B cell (primary cell): ENCODE results near the gene DDRGK1. TPM values are rescaled to one million over a fixed set of nuclear protein-coding genes. Genes with fewer than 3 reads are reported as not detected.

Experiments
- ATAC-seq: fragments of 200-7000 bp; cut with Tn5 transposase; one replicate; pipeline ENCODE4 v1.10.0; 2021; ENCODE audit warnings: low read depth, mild to moderate bottlenecking, moderate number of reproducible peaks, moderate library complexity
- CTCF ChIA-PET: fragments of 350-600 bp; sonication (Branson Sonifier 250); formaldehyde crosslinking; loops from one replicate; lab custom pipeline; 2021; ENCODE audit warnings: antibody characterized with exemption, inconsistent platforms; lab: Charles Lee
- POLR2A ChIA-PET: fragments of 350-600 bp; sonication (Branson Sonifier 250); formaldehyde crosslinking; loops from one replicate; lab custom pipeline; 2021; ENCODE audit warnings: antibody characterized with exemption; lab: Charles Lee
- DNase-seq: peaks from one replicate; pipeline ENCODE4 v3.0.0; 2013
- H2AFZ ChIP-seq: 2 replicates; pipeline ENCODE4 v1.6.1; 2012; ENCODE audit warnings: mild to moderate bottlenecking, low read depth, low read length; ENCODE audit not compliant: insufficient read depth, poor library complexity, severe bottlenecking
- H3K27ac ChIP-seq, 2 donors: 1 replicate in 1 of 2; 2 replicates in 1 of 2; pipeline ENCODE4 v1.5.1; 2012 to 2013; ENCODE audit warnings: low read length in 2 of 2, mild to moderate bottlenecking in 2 of 2, moderate library complexity in 1 of 2
- H3K27me3 ChIP-seq, 4 experiments: fragments of 200-600 bp in 1 of 4; sonication (generic) in 1 of 4; replicated peaks in 1 of 4; 1 replicate in 2 of 4; 2 replicates in 2 of 4; pipeline versions ENCODE4 v1.6.1 to v1.7.0; 2013 to 2016; ENCODE audit warnings: low read length in 3 of 4, mild to moderate bottlenecking in 2 of 4, mixed read lengths in 1 of 4, moderate library complexity in 1 of 4; ENCODE audit not compliant: insufficient read depth in 4 of 4, control insufficient read depth in 3 of 4; ENCODE audit errors: control extremely low read depth in 1 of 4
- H3K36me3 ChIP-seq, 2 experiments: replicated peaks in 1 of 2; 1 replicate in 1 of 2; 2 replicates in 1 of 2; pipeline versions ENCODE4 v1.6.1 to v1.7.1; 2013; ENCODE audit warnings: low read length in 1 of 2; ENCODE audit not compliant: insufficient read depth in 2 of 2, control insufficient read depth in 1 of 2; ENCODE audit errors: control extremely low read depth in 1 of 2, extremely low read depth in 1 of 2
- H3K4me1 ChIP-seq, 2 donors: fragments of 200-600 bp in 1 of 2; sonication (generic) in 1 of 2; 1 replicate in 1 of 2; 2 replicates in 1 of 2; pipeline versions ENCODE4 v1.5.1 to v1.6.1; 2013 to 2017; ENCODE audit warnings: low read length in 2 of 2; ENCODE audit not compliant: control insufficient read depth in 2 of 2, insufficient read depth in 2 of 2
- H3K4me2 ChIP-seq: replicated peaks from 2 replicates; pipeline ENCODE3; 2012; ENCODE audit warnings: mild to moderate bottlenecking, low read depth, low read length; ENCODE audit not compliant: poor library complexity, severe bottlenecking
- H3K4me3 ChIP-seq, 5 experiments: fragments of 200-600 bp in 1 of 5; sonication (generic) in 1 of 5; 1 replicate in 3 of 5; 2 replicates in 2 of 5; pipeline versions ENCODE4 v1.5.1 to v1.7.0; 2011 to 2016; ENCODE audit warnings: low read length in 4 of 5, mild to moderate bottlenecking in 4 of 5, low read depth in 2 of 5, control low read depth in 1 of 5, moderate library complexity in 1 of 5; ENCODE audit not compliant: insufficient read depth in 1 of 5; ENCODE audit errors: control extremely low read depth in 1 of 5, extremely low read depth in 1 of 5
- H3K79me2 ChIP-seq: fragments of 200-600 bp; sonication (generic); one replicate; pipeline ENCODE4 v1.6.0; 2016; ENCODE audit warnings: low read length; ENCODE audit not compliant: control insufficient read depth, insufficient read depth
- H3K9ac ChIP-seq: fragments of 200-600 bp; sonication (generic); 2 replicates; pipeline ENCODE4 v1.6.1; 2017; ENCODE audit warnings: mild to moderate bottlenecking, low read length, moderate library complexity
- H3K9me3 ChIP-seq, 3 donors: one replicate each; pipeline versions ENCODE4 v1.6.1 to v1.7.1; 2013; ENCODE audit warnings: low read length in 2 of 3; ENCODE audit not compliant: control insufficient read depth in 2 of 3, insufficient read depth in 1 of 3; ENCODE audit errors: control extremely low read depth in 1 of 3
- H4K20me1 ChIP-seq: 2 replicates; pipeline ENCODE4 v1.6.0; 2012; ENCODE audit warnings: mild to moderate bottlenecking, low read length; ENCODE audit not compliant: insufficient read depth, control insufficient read depth, poor library complexity, severe bottlenecking
- H3K27ac Mint-ChIP-seq: one replicate; pipeline ENCODE4 v1.8.0; 2021; ENCODE audit warnings: mixed read lengths
- H3K27me3 Mint-ChIP-seq: one replicate; pipeline ENCODE4 v1.8.0; 2021; ENCODE audit warnings: mixed read lengths
- H3K4me1 Mint-ChIP-seq: one replicate; pipeline ENCODE4 v1.8.0; 2021; ENCODE audit warnings: mixed read lengths
- H3K4me3 Mint-ChIP-seq: one replicate; pipeline ENCODE4 v1.8.0; 2021; ENCODE audit warnings: mixed read lengths
- H3K9me3 Mint-ChIP-seq: one replicate; pipeline ENCODE4 v1.8.0; 2022; ENCODE audit warnings: mixed read lengths; ENCODE audit not compliant: insufficient read depth
- CTCF ChIP-seq: fragments of 200-600 bp; IDR thresholded peaks from one replicate; pipeline ENCODE4 v1.8.0; 2022; ENCODE audit warnings: antibody characterized with exemption, mild to moderate bottlenecking
- EZH2 ChIP-seq: IDR thresholded peaks from 2 replicates; pipeline ENCODE4 v1.6.1; 2012; ENCODE audit warnings: borderline replicate concordance, low read depth, mild to moderate bottlenecking, moderate library complexity, low read length; ENCODE audit not compliant: insufficient read depth, poor library complexity, severe bottlenecking
- WGBS: methylation state at CpG from one replicate; pipeline ENCODE4 v1.1.5; 2013; ENCODE audit warnings: missing lambda C conversion rate; ENCODE audit not compliant: insufficient coverage; 5-methylcytosine and 5-hydroxymethylcytosine counted together
- intact Hi-C: fragments of 100-400 bp; cut with micrococcal nuclease; formaldehyde crosslinking; loops from one replicate; pipeline ENCODE4 v1.10.0; 2022
- polyA plus RNA-seq: library from polyadenylated mRNA; depleted of rRNA; stranded (reverse); fragments of >200 nt; gene quantifications from 2 replicates; pipeline ENCODE4 v1.2.3, GENCODE V29; 2012
- total RNA-seq, 2 donors: library from RNA; stranded (reverse); fragments of 120-200 nt in 1 of 2; gene quantifications; 1 replicate in 1 of 2; 2 replicates in 1 of 2; pipeline versions ENCODE4 v1.2.3 to v1.2.4, GENCODE V29; 2013 to 2022

DDRGK1 gene
- total and polyA plus RNA-seq, 2 donors (not counting 1 experiment from before 2014, with no cell fraction given) = 35.6 to 51.9 TPM

GRCh38 chr20:3164763-3165410 is 39.6 kb downstream of the DDRGK1 start:
- Histone ChIP-seq H3K36me3 (no peaks in the 10 kb centered on the region), H3K9ac (no peak overlapping the region), H3K27ac (no peak overlapping the region), H3K9me3 (peaks cover 0 to 4% (median 0%) of the 10 kb centered on the region in 3 donors), H3K79me2 (peaks cover 9% of the 10 kb centered on the region), H2AFZ (no peak overlapping the region), H4K20me1 (no peaks in the 10 kb centered on the region), H3K27me3 (peaks cover 0 to 50% (median 18%) of the 10 kb centered on the region in 4 experiments), H3K4me3 (no peak overlapping the region), H3K4me1 (peaks cover 15 to 16% of the 10 kb centered on the region in 2 donors), H3K4me2 (peak overlapping the region; percentile 38)
- Mint-ChIP-seq H3K4me3 (no peak overlapping the region), H3K27me3 (peaks cover 24% of the 10 kb centered on the region), H3K9me3 (no peaks in the 10 kb centered on the region), H3K27ac (no peak overlapping the region), H3K4me1 (peaks cover 5% of the 10 kb centered on the region)
- ATAC-seq (no peak), DNase-seq (peak; percentile 40)
- intact Hi-C loops = no loop called here
- 84% methylated on average over 36 of the region's 41 CpGs for WGBS
- ChIA-PET POLR2A (no interaction called here), CTCF (no interaction called here)
- TF ChIP-seq CTCF (no peak), EZH2 (no peak)

- ATAC-seq (no peak), DNase-seq (peak; percentile 30)
- no peak overlapping the region for H3K9ac ChIP-seq
- H3K4me3 Mint-ChIP-seq = no peak overlapping the region
- peak overlapping the region; percentile 38 for H3K4me2 ChIP-seq
- no peaks in the 10 kb centered on the region for H3K36me3 ChIP-seq
- intact Hi-C loops = no loop called here
- ChIA-PET POLR2A (no interaction called here), CTCF (no interaction called here)
- H3K9me3 Mint-ChIP-seq = no peaks in the 10 kb centered on the region
- no peak overlapping the region for H3K27ac ChIP-seq
- peaks cover 19% of the 10 kb centered on the region for H3K27me3 Mint-ChIP-seq
- H3K79me2 ChIP-seq = peaks cover 16% of the 10 kb centered on the region
- WGBS = 82% methylated on average over 31 of the region's 32 CpGs
- H3K27me3 ChIP-seq = peaks cover 0 to 47% (median 18%) of the 10 kb centered on the region in 4 experiments
- no peak overlapping the region for H3K4me3 ChIP-seq
- H3K27ac Mint-ChIP-seq = no peak overlapping the region
- no peak overlapping the region for H2AFZ ChIP-seq
- H4K20me1 ChIP-seq = peaks cover 5% of the 10 kb centered on the region
- H3K9me3 ChIP-seq = peaks cover 0 to 4% (median 0%) of the 10 kb centered on the region in 3 donors
- TF ChIP-seq EZH2 (no peak), CTCF (no peak)
- H3K4me1 Mint-ChIP-seq = peaks cover 10% of the 10 kb centered on the region
- peaks cover 15 to 17% of the 10 kb centered on the region in 2 donors for H3K4me1 ChIP-seq
Measured at GRCh38 chr20:3164043-3164762, 40.3 kb downstream of the DDRGK1 start.
